Liver (tissue), 9 donors: ENCODE data around the gene TNFRSF8. TPM values are rescaled to one million over a fixed set of nuclear protein-coding genes. Genes with fewer than 3 reads are reported as not detected.

Experiments
- DNase-seq: peaks from one replicate; pipeline ENCODE4 v3.0.0-alpha.2; 2017; ENCODE audit warnings: low spot score
- H3K27ac ChIP-seq, 2 donors: one replicate each; pipeline ENCODE4 v1.7.0; 2013; ENCODE audit warnings: inconsistent platforms in 2 of 2, low read length in 2 of 2, control low read depth in 1 of 2, low read depth in 1 of 2, mild to moderate bottlenecking in 1 of 2
- H3K27me3 ChIP-seq, 4 donors: one replicate each; pipeline versions ENCODE4 v1.6.1 to v1.7.0; 2013; ENCODE audit warnings: low read length in 3 of 4, inconsistent platforms in 1 of 4, mild to moderate bottlenecking in 1 of 4, moderate library complexity in 1 of 4; ENCODE audit not compliant: control insufficient read depth in 4 of 4, insufficient read depth in 4 of 4
- H3K36me3 ChIP-seq, 4 donors: one replicate each; pipeline versions ENCODE4 v1.6.1 to v1.7.0; 2013; ENCODE audit warnings: low read length in 3 of 4, mild to moderate bottlenecking in 3 of 4, low read depth in 1 of 4, moderate library complexity in 1 of 4; ENCODE audit not compliant: control insufficient read depth in 4 of 4, insufficient read depth in 3 of 4
- H3K4me1 ChIP-seq, 4 donors: one replicate each; pipeline versions ENCODE4 v1.6.1 to v1.7.0; 2013; ENCODE audit warnings: low read length in 3 of 4, mild to moderate bottlenecking in 3 of 4, moderate library complexity in 1 of 4; ENCODE audit not compliant: control insufficient read depth in 4 of 4, insufficient read depth in 4 of 4
- H3K4me3 ChIP-seq, 3 donors: one replicate each; pipeline versions ENCODE4 v1.6.1 to v1.7.0; 2013; ENCODE audit warnings: low read length in 3 of 3, control low read depth in 1 of 3, low read depth in 1 of 3, mild to moderate bottlenecking in 1 of 3
- H3K9ac ChIP-seq, 2 donors: one replicate each; pipeline ENCODE4 v1.7.0; 2013; ENCODE audit warnings: low read length in 2 of 2, mild to moderate bottlenecking in 2 of 2, moderate library complexity in 2 of 2, control low read depth in 1 of 2, low read depth in 1 of 2
- H3K9me3 ChIP-seq, 4 donors: one replicate each; pipeline versions ENCODE4 v1.6.1 to v1.7.0; 2013; ENCODE audit warnings: low read length in 3 of 4; ENCODE audit not compliant: control insufficient read depth in 4 of 4
- ATF3 ChIP-seq: IDR thresholded peaks from 2 replicates; pipeline ENCODE4 v1.6.1; 2016; ENCODE audit warnings: antibody characterized with exemption
- CTCF ChIP-seq: fragments of 150-350 bp; IDR thresholded peaks from 2 replicates; pipeline ENCODE4 v1.5.1; 2017; ENCODE audit warnings: improper control_type of control experiment, low read depth, low read length; ENCODE audit not compliant: missing input control
- EGR1 ChIP-seq, 2 donors: IDR thresholded peaks; 2 replicates each; pipeline ENCODE4 v1.6.1; 2016 to 2018; ENCODE audit warnings: antibody characterized with exemption in 2 of 2, low read depth in 2 of 2
- FOXA1 ChIP-seq: IDR thresholded peaks from 2 replicates; pipeline ENCODE4 v1.6.1; 2016; ENCODE audit warnings: antibody characterized with exemption
- FOXA2 ChIP-seq: IDR thresholded peaks from 2 replicates; pipeline ENCODE4 v1.6.1; 2016; ENCODE audit warnings: antibody characterized with exemption
- HNF4A ChIP-seq, 2 donors: conservative IDR thresholded peaks; 2 replicates each; pipeline ENCODE4 v1.6.1; 2016; ENCODE audit warnings: antibody characterized with exemption in 2 of 2, mild to moderate bottlenecking in 2 of 2
- JUND ChIP-seq, 2 donors: IDR thresholded peaks; 2 replicates each; pipeline ENCODE4 v1.6.1; 2016; ENCODE audit warnings: antibody characterized with exemption in 2 of 2
- MAX ChIP-seq: IDR thresholded peaks from 2 replicates; pipeline ENCODE4 v1.6.1; 2016; ENCODE audit warnings: antibody characterized with exemption
- NR2F2 ChIP-seq: IDR thresholded peaks from 2 replicates; pipeline ENCODE4 v1.6.1; 2016; ENCODE audit warnings: antibody characterized with exemption
- RAD21 ChIP-seq, 2 donors: IDR thresholded peaks; 2 replicates each; pipeline ENCODE4 v1.6.1; 2016; ENCODE audit warnings: antibody characterized with exemption in 2 of 2, mild to moderate bottlenecking in 2 of 2
- REST ChIP-seq: IDR thresholded peaks from 2 replicates; pipeline ENCODE4 v1.6.1; 2016; ENCODE audit warnings: antibody characterized with exemption, mild to moderate bottlenecking
- RXRA ChIP-seq, 2 donors: IDR thresholded peaks; 2 replicates each; pipeline ENCODE4 v1.6.1; 2017 to 2018; ENCODE audit warnings: antibody characterized with exemption in 2 of 2, mild to moderate bottlenecking in 1 of 2
- TAF1 ChIP-seq: conservative IDR thresholded peaks from 2 replicates; pipeline ENCODE4 v1.6.1; 2016; ENCODE audit warnings: antibody characterized with exemption, mild to moderate bottlenecking
- ZBTB33 ChIP-seq: IDR thresholded peaks from 2 replicates; pipeline ENCODE4 v1.6.1; 2016; ENCODE audit warnings: antibody characterized with exemption
- WGBS: extraction: QIAGEN DNeasy Blood & Tissue Kit; methylation state at CpG from one replicate; pipeline ENCODE4 v1.1.7; 2013; 5-methylcytosine and 5-hydroxymethylcytosine counted together
- polyA plus RNA-seq, 2 donors: library from polyadenylated mRNA; stranded (reverse) in 1 of 2; unstranded in 1 of 2; fragments of 200-250 nt in 1 of 2; fragments of >200 nt in 1 of 2; fragmentation: Nextera tagmentation in 1 of 2; extraction: Ambion mirVana in 1 of 2; gene quantifications; one replicate each; pipeline versions ENCODE4 v1.2.1 to v1.2.3, GENCODE V29; 2013 to 2015
- total RNA-seq, 2 donors: library from RNA; depleted of rRNA; stranded (reverse); fragments of >200 nt; gene quantifications; one replicate each; pipeline ENCODE4 v1.2.3, GENCODE V29; 2014
- donor health status: healthy.
- donor health status: healthy.
- donor health status: healthy.
- donor health status: healthy.
- donor health status: healthy.

Gene TNFRSF8
- total and polyA plus RNA-seq, 4 donors: 0.08 to 0.19 (median 0.12) TPM

GRCh38 chr1:12094180-12094579, 31.1 kb downstream of the TNFRSF8 start:
- no peak for DNase-seq
- 90% methylated on average over 3 of the region's 3 CpGs for WGBS
- no peaks in the 10 kb centered on the region for H3K4me1 ChIP-seq
- no peak overlapping the region for H3K9ac ChIP-seq
- no peak overlapping the region for H3K4me3 ChIP-seq
- no peaks in the 10 kb centered on the region for H3K9me3 ChIP-seq
- TF ChIP-seq TAF1: no peak
- TF ChIP-seq FOXA1: no peak
- TF ChIP-seq ATF3: no peak
- no peak for TF ChIP-seq ZBTB33
- TF ChIP-seq REST: no peak
- no peak for TF ChIP-seq FOXA2
- TF ChIP-seq JUND (IDR thresholded peaks at IDR 0.05): no peak
- TF ChIP-seq RXRA (IDR thresholded peaks at IDR 0.05): no peak
- H3K27ac ChIP-seq: no peak overlapping the region
- no peaks in the 10 kb centered on the region for H3K27me3 ChIP-seq
- H3K36me3 ChIP-seq: no peaks in the 10 kb centered on the region

- Histone ChIP-seq H3K27me3 (no peaks in the 10 kb centered on the region), H3K4me3 (no peak overlapping the region), H3K27ac (no peak overlapping the region), H3K9me3 (no peaks in the 10 kb centered on the region), H3K9ac (no peak overlapping the region), H3K4me1 (no peaks in the 10 kb centered on the region), H3K36me3 (no peaks in the 10 kb centered on the region)
- DNase-seq: no peak
- TF ChIP-seq FOXA1 (no peak), HNF4A (conservative IDR thresholded peaks at IDR 0.05) (no peak), CTCF (no peak), ZBTB33 (no peak), REST (no peak), TAF1 (no peak), EGR1 (IDR thresholded peaks at IDR 0.05; ENCODE audit: low read depth in 2 of 2) (no peak), MAX (no peak), NR2F2 (no peak), JUND (IDR thresholded peaks at IDR 0.05) (no peak), FOXA2 (no peak), RAD21 (IDR thresholded peaks at IDR 0.05) (no peak), RXRA (IDR thresholded peaks at IDR 0.05) (no peak)
- 91% methylated on average over 10 of the region's 10 CpGs for WGBS
Observed at GRCh38 chr1:12095452-12096263, 32.6 kb downstream of the TNFRSF8 start.
